DND-41 (cell line): Measurements from ENCODE around the gene RNF213.

ENCODE experiments used
- EZH2 ChIP-seq: IDR thresholded peaks from 3 replicates; pipeline ENCODE4 v1.6.1; 2012; ENCODE audit warnings: borderline replicate concordance, low read depth, mild to moderate bottlenecking, moderate library complexity, low read length, inconsistent platforms; ENCODE audit not compliant: severe bottlenecking
- TF ChIP-seq, protein P1 (sequence below): IDR thresholded peaks from 2 replicates; pipeline ENCODE4 v1.5.1; 2012; ENCODE audit warnings: borderline replicate concordance, low read length, moderate library complexity, mild to moderate bottlenecking; ENCODE audit not compliant: poor library complexity, severe bottlenecking; ENCODE audit errors: extremely low read depth

DNA sequence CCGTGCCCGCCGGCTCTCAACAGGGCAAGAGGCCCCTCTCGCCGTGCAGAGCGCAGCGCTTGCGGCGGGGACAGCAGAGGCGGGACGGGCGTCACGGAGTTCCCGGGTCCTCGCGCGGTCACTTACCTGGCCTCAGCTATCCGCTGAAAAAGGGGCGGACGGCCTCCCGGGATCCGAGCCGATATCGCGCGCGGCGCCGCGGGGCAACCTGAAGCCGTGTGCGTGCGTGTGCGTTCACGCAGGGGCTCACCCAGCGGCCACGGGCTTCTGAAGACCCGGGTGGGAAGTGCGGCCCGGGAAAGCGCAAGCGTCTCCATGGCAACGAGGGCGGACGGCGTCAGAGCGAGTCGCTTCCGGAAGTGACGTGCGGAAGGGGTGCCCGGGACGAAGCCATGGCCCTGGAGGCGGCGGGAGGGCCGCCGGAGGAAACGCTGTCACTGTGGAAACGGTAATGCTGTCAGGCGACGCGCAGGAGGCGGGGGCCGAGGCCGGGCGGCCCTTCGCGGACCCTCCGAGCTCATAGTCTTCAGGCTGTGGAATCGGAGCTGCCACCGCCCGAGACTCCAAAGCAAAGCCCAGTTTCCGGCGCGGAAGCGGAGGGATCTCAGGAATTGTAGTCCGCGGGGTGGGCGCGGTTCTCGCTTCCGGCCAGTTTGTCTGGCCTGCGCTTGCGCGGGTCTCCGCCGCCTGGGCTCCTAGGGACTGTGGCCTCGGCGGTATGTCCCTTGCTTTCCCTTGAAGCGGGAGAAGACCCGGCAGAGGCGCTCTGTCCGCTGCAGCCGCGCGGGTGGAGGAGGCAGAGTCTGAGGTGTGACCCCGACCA is 154.4 kb downstream of the RNF213 start, which contains the start of gene ENDOV:
- TF ChIP-seq, protein P1, sequence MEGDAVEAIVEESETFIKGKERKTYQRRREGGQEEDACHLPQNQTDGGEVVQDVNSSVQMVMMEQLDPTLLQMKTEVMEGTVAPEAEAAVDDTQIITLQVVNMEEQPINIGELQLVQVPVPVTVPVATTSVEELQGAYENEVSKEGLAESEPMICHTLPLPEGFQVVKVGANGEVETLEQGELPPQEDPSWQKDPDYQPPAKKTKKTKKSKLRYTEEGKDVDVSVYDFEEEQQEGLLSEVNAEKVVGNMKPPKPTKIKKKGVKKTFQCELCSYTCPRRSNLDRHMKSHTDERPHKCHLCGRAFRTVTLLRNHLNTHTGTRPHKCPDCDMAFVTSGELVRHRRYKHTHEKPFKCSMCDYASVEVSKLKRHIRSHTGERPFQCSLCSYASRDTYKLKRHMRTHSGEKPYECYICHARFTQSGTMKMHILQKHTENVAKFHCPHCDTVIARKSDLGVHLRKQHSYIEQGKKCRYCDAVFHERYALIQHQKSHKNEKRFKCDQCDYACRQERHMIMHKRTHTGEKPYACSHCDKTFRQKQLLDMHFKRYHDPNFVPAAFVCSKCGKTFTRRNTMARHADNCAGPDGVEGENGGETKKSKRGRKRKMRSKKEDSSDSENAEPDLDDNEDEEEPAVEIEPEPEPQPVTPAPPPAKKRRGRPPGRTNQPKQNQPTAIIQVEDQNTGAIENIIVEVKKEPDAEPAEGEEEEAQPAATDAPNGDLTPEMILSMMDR = no peak
- no peak for TF ChIP-seq EZH2
